Stomach (tissue), 4 donors: ENCODE results near the gene RGL3.

Experiments
- POLR2A ChIP-seq, 4 donors: fragments of 450-650 bp; IDR thresholded peaks; one replicate each; pipeline ENCODE4 v1.6.1; 2016; ENCODE audit warnings: antibody characterized with exemption in 4 of 4, control low read depth in 2 of 4, mild to moderate bottlenecking in 1 of 4, moderate library complexity in 1 of 4
- POLR2AphosphoS5 ChIP-seq, 3 donors: sonication (generic); formaldehyde crosslinking; IDR thresholded peaks; one replicate each; pipeline ENCODE4 v1.6.1; 2016; ENCODE audit warnings: antibody characterized with exemption in 3 of 3
- TF ChIP-seq, protein P1 (sequence below), 7 experiments: fragments of 450-650 bp in 4 of 7; fragments of 200-600 bp in 3 of 7; sonication (generic) in 3 of 7; IDR thresholded peaks; one replicate each; pipeline ENCODE4 v1.5.1; 2016 to 2019; ENCODE audit warnings: antibody characterized with exemption in 7 of 7, control low read depth in 2 of 7, mild to moderate bottlenecking in 1 of 7

GRCh38 chr19:11405846-11406643, 13.1 kb downstream of the RGL3 start:
- TF ChIP-seq, protein P1, sequence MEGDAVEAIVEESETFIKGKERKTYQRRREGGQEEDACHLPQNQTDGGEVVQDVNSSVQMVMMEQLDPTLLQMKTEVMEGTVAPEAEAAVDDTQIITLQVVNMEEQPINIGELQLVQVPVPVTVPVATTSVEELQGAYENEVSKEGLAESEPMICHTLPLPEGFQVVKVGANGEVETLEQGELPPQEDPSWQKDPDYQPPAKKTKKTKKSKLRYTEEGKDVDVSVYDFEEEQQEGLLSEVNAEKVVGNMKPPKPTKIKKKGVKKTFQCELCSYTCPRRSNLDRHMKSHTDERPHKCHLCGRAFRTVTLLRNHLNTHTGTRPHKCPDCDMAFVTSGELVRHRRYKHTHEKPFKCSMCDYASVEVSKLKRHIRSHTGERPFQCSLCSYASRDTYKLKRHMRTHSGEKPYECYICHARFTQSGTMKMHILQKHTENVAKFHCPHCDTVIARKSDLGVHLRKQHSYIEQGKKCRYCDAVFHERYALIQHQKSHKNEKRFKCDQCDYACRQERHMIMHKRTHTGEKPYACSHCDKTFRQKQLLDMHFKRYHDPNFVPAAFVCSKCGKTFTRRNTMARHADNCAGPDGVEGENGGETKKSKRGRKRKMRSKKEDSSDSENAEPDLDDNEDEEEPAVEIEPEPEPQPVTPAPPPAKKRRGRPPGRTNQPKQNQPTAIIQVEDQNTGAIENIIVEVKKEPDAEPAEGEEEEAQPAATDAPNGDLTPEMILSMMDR (IDR thresholded peaks at IDR 0.05): no peak
- TF ChIP-seq POLR2A (IDR thresholded peaks at IDR 0.05) (no peak), POLR2AphosphoS5 (IDR thresholded peaks at IDR 0.05) (no peak)
